GM21515 (cell line): ENCODE measurements around the gene CCDC69.

Experiments used
- ATAC-seq: cut with Tn5 transposase; IDR thresholded peaks from one replicate; pipeline ENCODE4 v1.9.1; 2021; ENCODE audit not compliant: unreplicated experiment

The CCDC69 gene

GRCh38 chr5:151168602-151169344 is 55.1 kb downstream of the CCDC69 start:
- ATAC-seq: no peak

- no peak for ATAC-seq
These were observed 56.9 kb downstream of the CCDC69 start for GRCh38 chr5:151167022-151167421.

DNA sequence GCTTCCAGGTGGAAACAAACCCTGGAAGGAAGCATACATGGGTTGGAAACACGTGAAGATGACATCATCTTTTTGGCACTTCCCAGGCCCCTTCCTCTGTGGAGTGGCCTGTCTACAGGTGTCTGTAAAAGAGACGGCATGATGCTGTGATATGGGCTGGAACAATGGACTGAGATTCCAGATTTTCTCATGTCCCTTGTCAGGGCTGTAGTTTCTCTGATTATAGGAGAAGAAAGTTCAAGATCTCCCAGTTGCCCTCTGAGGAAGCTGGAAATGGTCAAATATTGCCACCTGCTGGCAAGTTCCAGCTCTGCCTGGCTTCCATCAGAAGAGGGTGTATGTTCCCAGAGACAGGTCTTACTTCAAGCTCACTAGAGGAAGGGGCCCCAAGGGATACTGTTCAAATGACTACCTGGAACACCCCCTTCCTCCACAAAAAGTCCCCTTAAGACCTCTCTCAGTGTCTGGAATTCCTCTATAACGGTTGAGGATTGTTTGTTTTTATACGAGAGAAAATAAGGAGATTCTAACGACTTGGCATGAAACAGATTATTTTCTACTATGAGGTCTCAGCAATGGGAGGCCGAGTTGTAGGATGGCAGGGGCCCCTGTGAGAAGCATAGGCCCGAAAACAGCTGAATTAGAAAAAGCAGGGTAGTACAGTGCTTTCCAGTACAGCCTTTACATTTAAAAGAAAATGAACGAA is 59.1 kb downstream of the CCDC69 start:
- peak; percentile 85 for ATAC-seq

DNA sequence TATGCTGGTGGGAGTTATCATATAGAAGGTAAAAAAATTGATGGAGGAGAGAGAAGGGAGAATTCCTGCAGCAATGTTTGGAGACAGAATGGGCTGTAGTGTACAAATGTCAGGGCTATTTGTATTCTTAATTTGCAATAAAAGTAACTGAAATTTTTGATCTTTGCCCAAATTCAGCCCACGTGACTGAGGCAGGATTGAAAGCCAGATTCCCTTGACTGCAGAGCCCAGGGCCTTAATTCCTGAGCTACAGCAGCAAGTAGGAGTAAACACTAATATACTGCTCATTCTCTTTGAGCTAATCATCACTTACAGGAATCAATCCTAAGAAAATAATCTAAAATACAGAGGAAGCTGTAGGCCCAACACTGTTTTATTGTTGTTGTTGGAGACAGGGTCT is 61.1 kb downstream of the CCDC69 start:
- no peak for ATAC-seq

DNA sequence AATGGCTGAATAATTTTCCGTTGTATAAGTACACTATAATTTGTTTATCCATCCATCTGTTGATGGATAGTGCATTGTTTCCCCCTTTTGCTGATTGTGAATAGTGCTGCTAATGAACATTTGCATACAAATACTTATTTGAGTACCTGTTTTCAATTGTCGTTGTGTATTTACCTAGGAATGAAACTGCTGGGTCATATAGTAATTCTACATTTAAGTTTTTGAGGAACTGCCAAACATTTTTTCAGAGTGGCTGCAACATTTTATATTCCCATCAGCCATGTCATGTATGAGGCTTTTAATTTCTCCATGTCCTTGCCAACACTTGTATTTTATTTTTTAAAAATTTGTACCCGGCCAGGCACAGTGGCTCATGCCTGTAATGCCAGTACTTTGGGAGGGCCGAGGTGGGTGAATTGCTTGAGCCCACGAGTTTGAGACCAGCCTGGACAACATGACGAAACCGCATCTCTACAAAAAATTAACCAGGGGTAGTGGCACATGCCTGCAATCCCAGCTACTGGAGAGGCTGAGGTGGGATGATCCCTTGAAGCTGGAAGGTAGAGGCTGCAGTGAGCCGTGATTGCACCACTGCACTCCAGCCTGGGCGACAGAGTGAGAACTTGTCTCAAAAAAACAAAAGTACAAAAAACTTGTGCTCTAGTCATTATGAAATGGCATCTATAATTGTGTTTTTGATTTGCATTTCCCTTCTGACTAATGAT is 64.1 kb downstream of the CCDC69 start:
- ATAC-seq: no peak

- ATAC-seq: no peak
These were observed 65.6 kb downstream of the CCDC69 start for GRCh38 chr5:151158287-151158661.

DNA sequence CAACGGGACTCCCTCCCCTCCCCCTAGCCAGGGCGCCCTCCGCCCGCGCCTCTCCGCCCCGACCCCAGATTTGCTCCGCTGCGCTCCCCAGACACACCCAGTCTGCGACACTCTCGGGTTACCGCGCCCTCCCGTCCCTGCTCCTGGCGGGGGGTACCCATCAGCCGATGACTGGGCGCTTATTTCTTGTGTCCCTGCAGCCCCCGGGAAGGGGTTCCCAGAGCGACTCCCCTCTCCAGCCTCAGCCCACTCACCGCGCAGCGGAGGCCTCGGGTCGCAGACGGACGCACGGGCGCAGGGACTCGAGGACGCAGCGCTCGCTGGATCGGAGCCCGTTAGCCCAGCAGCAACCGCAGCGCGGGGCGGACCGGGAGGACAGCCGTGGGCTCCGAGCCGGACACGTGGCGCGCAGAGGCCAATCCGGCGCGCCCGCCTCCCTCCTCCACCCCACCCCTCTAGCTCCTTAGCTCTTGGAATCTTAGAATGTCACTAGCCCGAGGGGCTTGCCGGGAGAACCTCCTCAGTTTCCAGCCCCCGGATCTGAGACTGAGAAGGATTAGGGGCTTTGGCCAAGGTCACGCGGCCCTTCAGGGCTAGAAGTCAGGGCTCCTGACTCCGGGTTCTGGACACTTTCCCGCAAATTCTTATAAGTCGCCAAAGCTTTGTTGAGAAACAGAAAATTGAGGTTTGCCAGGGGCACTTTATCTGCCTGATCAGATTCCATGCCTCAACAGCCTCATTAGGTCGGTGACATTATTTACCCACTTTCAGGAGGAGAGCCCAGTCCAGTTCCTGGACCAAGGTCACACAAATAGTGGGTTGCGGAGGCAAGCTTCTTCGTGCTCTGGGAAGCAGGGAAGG is 66.2 kb downstream of the CCDC69 start, which contains the start of gene ANXA6:
ANXA6 (minus strand) TSS at position 354 of the 861 bp plus-strand sequence. CDS start 9,878 bp downstream, outside the sequence.
- ATAC-seq: peak; percentile 49

GRCh38 chr5:151156507-151157420 is 67.1 kb downstream of the CCDC69 start:
- no peak for ATAC-seq

- peak; percentile 20 for ATAC-seq
These were observed 68.0 kb downstream of the CCDC69 start for GRCh38 chr5:151155775-151156506.

DNA sequence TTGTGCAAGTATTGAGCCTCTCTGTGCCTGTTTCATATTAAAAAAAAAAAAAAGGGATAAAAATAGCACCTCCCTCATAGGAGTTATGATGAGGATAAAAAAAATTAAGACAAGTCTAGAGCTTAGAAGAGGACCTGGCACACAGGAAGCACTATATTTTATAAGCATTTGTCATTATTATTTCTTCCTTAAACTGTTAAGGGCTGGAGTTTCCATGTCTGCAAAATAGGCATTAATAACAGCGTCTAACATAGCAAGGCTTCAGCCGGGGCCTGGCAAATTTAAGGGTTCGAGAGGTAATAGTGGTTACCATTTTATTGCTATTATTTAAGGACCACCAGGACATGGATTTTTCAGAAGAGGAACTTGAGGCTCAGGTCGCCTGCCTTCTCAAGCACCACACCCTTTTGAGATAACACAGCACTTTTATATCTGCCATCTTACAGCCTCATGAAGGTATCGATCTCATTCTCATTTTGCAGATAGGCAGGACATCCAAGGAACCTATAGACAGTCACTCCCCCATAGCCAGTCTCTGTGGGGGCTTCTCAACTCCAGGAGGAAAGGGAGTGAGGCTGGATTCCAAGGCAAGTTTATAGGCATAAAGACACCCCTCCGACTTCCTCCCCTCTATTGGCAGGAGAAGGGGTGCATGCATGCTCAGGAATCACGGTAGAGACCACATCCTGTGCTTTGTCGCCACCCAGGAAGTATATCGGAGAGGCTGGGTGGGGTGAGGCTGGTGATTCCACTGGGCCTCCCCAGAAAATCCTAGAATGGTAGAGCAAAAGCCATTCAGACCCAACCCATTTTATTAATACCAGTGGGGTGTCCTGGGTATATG is 68.7 kb downstream of the CCDC69 start:
- ATAC-seq: peak; percentile 39

DNA sequence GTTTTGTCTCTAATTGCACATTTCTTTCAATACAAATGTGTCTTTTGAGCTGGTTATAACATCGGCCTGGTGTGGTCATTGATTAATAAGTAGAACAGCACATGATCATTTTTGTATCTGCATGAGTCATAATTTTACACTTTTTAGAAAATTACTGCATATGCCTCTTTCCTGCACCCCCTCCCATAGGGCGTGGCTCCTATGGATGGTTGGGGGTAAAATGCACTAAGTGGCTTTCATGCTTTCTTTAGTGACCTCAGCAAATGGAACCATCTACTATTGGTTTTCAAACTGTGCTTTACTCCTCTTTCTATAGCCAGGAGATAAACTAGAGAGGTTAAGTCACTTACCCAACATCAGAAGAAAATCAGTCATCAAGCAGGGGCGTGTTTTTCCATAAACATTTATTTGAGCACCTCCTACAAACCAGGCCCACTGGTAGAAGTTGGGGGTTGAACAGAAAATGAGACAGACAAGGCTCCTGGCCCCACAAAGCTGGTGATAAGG is 70.1 kb downstream of the CCDC69 start:
- ATAC-seq: no peak

- ATAC-seq: no peak
These were observed 70.6 kb downstream of the CCDC69 start for GRCh38 chr5:151153300-151153699.

GRCh38 chr5:151151793-151152192 is 72.1 kb downstream of the CCDC69 start:
- ATAC-seq: no peak

GRCh38 chr5:151151263-151151660 is 72.6 kb downstream of the CCDC69 start:
- no peak for ATAC-seq

- ATAC-seq: peak; percentile 48
These were observed 73.2 kb downstream of the CCDC69 start for GRCh38 chr5:151150471-151151262.

GRCh38 chr5:151148583-151148982 is 75.3 kb downstream of the CCDC69 start:
- no peak for ATAC-seq

GRCh38 chr5:151147033-151147432 is 76.9 kb downstream of the CCDC69 start:
- ATAC-seq: no peak
